GM13977 (cell line): Measurements from ENCODE around the gene NRF1.

Experiments
- DNase-seq: peaks from one replicate; pipeline ENCODE4 v3.0.0; 2012; ENCODE audit warnings: low spot score
- in situ Hi-C: fragments of 300-500 bp; cut with MboI; formaldehyde crosslinking; loops from one replicate; pipeline ENCODE4 v1.12.0; 2022; ENCODE audit warnings: low sequenced_read_pairs, low pct_unique_long_range_greater_than_20kb, mixed read lengths, inconsistent platforms; ENCODE audit not compliant: unreplicated experiment
- TF ChIP-seq, protein P1 (sequence below): IDR thresholded peaks from 2 replicates; pipeline ENCODE4 v1.5.1; 2012; ENCODE audit warnings: mild to moderate bottlenecking, control low read depth; ENCODE audit not compliant: insufficient read depth; ENCODE audit errors: extremely low read depth, missing control alignments

NRF1 gene

GRCh38 chr7:129750091-129750490 lies 138.6 kb downstream of the NRF1 start:
- TF ChIP-seq, protein P1, sequence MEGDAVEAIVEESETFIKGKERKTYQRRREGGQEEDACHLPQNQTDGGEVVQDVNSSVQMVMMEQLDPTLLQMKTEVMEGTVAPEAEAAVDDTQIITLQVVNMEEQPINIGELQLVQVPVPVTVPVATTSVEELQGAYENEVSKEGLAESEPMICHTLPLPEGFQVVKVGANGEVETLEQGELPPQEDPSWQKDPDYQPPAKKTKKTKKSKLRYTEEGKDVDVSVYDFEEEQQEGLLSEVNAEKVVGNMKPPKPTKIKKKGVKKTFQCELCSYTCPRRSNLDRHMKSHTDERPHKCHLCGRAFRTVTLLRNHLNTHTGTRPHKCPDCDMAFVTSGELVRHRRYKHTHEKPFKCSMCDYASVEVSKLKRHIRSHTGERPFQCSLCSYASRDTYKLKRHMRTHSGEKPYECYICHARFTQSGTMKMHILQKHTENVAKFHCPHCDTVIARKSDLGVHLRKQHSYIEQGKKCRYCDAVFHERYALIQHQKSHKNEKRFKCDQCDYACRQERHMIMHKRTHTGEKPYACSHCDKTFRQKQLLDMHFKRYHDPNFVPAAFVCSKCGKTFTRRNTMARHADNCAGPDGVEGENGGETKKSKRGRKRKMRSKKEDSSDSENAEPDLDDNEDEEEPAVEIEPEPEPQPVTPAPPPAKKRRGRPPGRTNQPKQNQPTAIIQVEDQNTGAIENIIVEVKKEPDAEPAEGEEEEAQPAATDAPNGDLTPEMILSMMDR, result no peak
- no peak for DNase-seq
- in situ Hi-C loops, result no loop called here

DNA sequence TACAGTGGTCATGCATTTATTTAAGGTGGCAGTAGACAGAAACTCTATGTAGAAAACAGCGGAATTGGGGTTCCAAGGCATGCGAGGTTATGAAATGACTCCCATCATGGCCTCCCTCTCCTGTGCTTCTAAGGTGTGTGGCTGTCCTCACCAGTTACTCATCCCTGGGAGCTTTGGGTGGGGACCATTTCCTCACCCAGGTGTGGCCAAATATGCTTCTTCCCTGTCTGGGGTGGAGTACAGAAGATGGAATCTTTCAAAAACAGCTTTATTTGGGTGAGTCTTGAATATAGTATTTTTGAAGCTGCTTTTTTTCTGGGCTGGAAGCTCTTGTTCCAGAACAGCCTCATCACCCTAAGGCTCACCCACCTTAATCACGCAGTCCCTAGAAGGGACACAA lies 139.0 kb downstream of the NRF1 start:
- DNase-seq, result no peak
- in situ Hi-C loops, result no loop called here
- TF ChIP-seq, protein P1, result no peak

GRCh38 chr7:129751916-129752315 lies 140.4 kb downstream of the NRF1 start:
- in situ Hi-C loops, result no loop called here
- TF ChIP-seq, protein P1, result no peak

GRCh38 chr7:129752760-129753159 lies 141.2 kb downstream of the NRF1 start:
- in situ Hi-C loops, result no loop called here
- TF ChIP-seq, protein P1, result no peak
- DNase-seq, result no peak

More at GRCh38 chr7:129751916-129752315, 140.4 kb downstream of the NRF1 start:
- no peak for DNase-seq

DNA sequence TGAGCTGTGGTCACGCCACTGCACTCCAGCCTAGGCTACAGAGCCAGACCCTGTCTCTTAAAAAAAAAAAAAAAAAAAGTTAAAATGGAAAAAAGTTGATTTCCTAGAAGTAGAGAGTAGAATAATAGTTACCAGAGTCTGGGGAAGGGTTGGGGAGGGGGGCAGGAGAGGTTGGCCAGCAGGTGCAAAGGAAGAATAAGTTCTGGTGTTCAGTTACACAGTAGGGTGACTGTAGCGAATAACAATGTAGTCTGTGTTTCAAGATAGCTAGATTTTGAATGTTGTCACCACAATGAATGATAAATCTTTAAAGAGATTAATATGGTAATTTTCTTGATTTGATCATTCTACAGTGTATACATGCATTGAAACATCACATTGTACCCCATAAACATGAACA lies 142.9 kb downstream of the NRF1 start:
- in situ Hi-C loops, result no loop called here
- no peak for DNase-seq
- TF ChIP-seq, protein P1, result no peak

DNA sequence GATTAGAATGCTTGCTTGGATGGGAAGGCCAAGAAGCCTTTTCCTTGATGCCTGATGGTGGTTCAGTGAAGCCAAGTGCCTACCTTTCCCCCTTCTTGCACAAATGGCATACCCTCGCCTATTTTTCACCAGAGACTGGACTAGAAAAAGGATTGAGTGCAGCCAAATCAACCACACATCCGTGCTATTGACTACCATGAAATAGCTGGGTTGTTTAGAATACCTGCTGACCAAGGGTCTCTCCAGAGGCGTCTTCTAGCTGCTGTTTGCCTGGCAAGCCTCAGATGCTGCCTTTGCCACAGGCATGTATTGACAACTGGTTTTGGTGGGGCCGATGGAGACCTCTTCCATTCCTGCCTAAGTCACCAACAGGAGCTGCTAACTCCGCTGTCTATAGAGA lies 146.5 kb downstream of the NRF1 start:
- no peak for DNase-seq
- TF ChIP-seq, protein P1, result no peak
- in situ Hi-C loops, result no loop called here
